ENCODE measurements around the gene ABCB11.

DNA sequence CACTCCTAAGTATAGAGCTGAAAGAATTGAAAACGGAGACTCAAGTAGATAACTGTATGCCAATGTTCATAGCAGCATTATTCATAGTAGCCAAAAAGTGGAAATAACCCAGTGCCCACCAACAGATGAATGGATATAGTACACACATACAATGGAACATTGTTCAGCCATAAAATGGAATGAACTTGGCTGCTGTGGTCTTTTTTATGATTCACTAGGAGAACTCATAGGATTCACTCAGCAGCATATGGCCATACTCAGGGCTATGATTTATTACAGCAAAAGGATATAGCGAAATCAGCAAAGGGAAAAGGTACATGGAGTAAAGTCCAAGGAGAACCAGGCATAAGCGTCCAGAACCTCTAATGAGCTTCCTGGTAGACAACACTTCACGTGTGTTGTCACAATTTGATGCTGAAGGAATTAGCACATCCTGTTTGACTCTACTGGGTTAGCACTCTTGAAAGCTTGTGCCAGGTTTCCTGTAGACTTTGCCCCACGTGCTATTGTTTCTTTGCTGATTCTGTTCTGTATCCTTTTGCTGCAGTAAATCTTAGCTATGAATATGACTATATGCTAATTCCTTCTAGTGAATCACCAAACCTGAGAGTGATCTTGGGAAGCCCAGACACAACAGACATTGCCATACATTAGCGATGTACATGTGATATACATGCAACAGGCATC, 156.6 kb downstream of the ABCB11 start:
- no peak for TF ChIP-seq POLR2AphosphoS5 (IDR thresholded peaks at IDR 0.05; ENCODE audit: insufficient read depth in 1 of 2, low read depth in 1 of 2)
- TF ChIP-seq CTCF (IDR thresholded peaks at IDR 0.05) = no peak
- TF ChIP-seq POLR2A (IDR thresholded peaks at IDR 0.05) = no peak

Data from vagina (tissue), 2 donors.